ENCODE measurements around the gene ACSF2. TPM values are rescaled to one million over a fixed set of nuclear protein-coding genes. Genes with fewer than 3 reads are reported as not detected.

ACSF2 gene
- total and polyA plus RNA-seq, 2 of the 13 experiments (the other 11 are each of a cell fraction or from before 2014, with no cell fraction given): 87.3 to 109 TPM

- TF ChIP-seq NFAT5 (CRISPR knock-in tag; IDR thresholded peaks at IDR 0.05) (no peak), RXRA (CRISPR knock-in tag; IDR thresholded peaks at IDR 0.05) (no peak), ZNF484 (CRISPR knock-in tag; IDR thresholded peaks at IDR 0.05; ENCODE audit: borderline replicate concordance, low read depth) (no peak), ESRRA (CRISPR knock-in tag; IDR thresholded peaks at IDR 0.05; ENCODE audit: low read depth) (no peak; the same call in 1 of the 2 replicates), ZNF790 (CRISPR knock-in tag; IDR thresholded peaks at IDR 0.05; ENCODE audit: borderline replicate concordance) (no peak), SIN3A (IDR thresholded peaks at IDR 0.05; ENCODE audit: borderline replicate concordance, low read depth, low read length) (no peak), ZNF343 (CRISPR knock-in tag; IDR thresholded peaks at IDR 0.05) (no peak), NFKBIZ (CRISPR knock-in tag; IDR thresholded peaks at IDR 0.05) (no peak), ATF1 (CRISPR knock-in tag; IDR thresholded peaks at IDR 0.05) (no peak), ZNF598 (CRISPR knock-in tag; IDR thresholded peaks at IDR 0.05; ENCODE audit: borderline replicate concordance) (no peak), ZNF703 (CRISPR knock-in tag; IDR thresholded peaks at IDR 0.05; ENCODE audit: borderline replicate concordance) (no peak), NR2F6 (IDR thresholded peaks at IDR 0.05) (no peak), NR2F6 (CRISPR knock-in tag; IDR thresholded peaks at IDR 0.05) (peak; percentile 68), HMG20A (CRISPR knock-in tag; IDR thresholded peaks at IDR 0.05; ENCODE audit: borderline replicate concordance) (no peak; the same call in 1 of the 2 replicates), ZNF761 (CRISPR knock-in tag; conservative IDR thresholded peaks at IDR 0.05) (no peak), TCF7 (IDR thresholded peaks at IDR 0.05; ENCODE audit: low read depth) (no peak)
- TF ChIP-seq, protein P1, sequence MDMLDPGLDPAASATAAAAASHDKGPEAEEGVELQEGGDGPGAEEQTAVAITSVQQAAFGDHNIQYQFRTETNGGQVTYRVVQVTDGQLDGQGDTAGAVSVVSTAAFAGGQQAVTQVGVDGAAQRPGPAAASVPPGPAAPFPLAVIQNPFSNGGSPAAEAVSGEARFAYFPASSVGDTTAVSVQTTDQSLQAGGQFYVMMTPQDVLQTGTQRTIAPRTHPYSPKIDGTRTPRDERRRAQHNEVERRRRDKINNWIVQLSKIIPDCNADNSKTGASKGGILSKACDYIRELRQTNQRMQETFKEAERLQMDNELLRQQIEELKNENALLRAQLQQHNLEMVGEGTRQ (IDR thresholded peaks at IDR 0.05; ENCODE audit: low read depth, low read length): no peak
- TF ChIP-seq, protein P1 (CRISPR knock-in tag; IDR thresholded peaks at IDR 0.05; ENCODE audit: borderline replicate concordance): no peak
- TF ChIP-seq, protein P2, sequence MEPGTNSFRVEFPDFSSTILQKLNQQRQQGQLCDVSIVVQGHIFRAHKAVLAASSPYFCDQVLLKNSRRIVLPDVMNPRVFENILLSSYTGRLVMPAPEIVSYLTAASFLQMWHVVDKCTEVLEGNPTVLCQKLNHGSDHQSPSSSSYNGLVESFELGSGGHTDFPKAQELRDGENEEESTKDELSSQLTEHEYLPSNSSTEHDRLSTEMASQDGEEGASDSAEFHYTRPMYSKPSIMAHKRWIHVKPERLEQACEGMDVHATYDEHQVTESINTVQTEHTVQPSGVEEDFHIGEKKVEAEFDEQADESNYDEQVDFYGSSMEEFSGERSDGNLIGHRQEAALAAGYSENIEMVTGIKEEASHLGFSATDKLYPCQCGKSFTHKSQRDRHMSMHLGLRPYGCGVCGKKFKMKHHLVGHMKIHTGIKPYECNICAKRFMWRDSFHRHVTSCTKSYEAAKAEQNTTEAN (CRISPR knock-in tag; conservative IDR thresholded peaks at IDR 0.05): no peak; the same call in 1 of the 2 replicates
- TF ChIP-seq, protein P3, sequence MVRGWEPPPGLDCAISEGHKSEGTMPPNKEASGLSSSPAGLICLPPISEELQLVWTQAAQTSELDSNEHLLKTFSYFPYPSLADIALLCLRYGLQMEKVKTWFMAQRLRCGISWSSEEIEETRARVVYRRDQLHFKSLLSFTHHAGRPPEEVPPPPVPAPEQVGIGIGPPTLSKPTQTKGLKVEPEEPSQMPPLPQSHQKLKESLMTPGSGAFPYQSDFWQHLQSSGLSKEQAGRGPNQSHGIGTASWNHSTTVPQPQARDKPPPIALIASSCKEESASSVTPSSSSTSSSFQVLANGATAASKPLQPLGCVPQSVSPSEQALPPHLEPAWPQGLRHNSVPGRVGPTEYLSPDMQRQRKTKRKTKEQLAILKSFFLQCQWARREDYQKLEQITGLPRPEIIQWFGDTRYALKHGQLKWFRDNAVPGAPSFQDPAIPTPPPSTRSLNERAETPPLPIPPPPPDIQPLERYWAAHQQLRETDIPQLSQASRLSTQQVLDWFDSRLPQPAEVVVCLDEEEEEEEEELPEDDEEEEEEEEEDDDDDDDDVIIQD (CRISPR knock-in tag; IDR thresholded peaks at IDR 0.05; ENCODE audit: low read depth): peak; percentile 56; the same call in 1 of the 2 replicates
Measured at GRCh38 chr17:50476545-50477315, 50.7 kb downstream of the ACSF2 start (continued).

All from HepG2 (cell line).